Activated naive CD4-positive, alpha-beta T cell treated with anti-CD3 and anti-CD28 coated beads, Interleukin-2, amount 50 U/mL, for 72 hours (primary cell): ENCODE data around the gene NEDD4L. TPM values are rescaled to one million over a fixed set of nuclear protein-coding genes. Genes with fewer than 3 reads are reported as not detected.

Experiments
- ATAC-seq, 2 donors: fragments of 150-1000 bp; cut with Tn5 transposase; 2 replicates each; pipeline ENCODE4 v1.10.0; 2021; ENCODE audit warnings: mild to moderate bottlenecking in 2 of 2, moderate library complexity in 2 of 2
- DNase-seq, 2 donors: peaks; one replicate each; pipeline ENCODE4 v3.0.0; 2021 to 2022; ENCODE audit warnings: low spot score in 2 of 2
- H3K27ac Mint-ChIP-seq, 2 donors: one replicate each; pipeline ENCODE4 v1.8.0; 2022; ENCODE audit warnings: mild to moderate bottlenecking in 2 of 2, mixed read lengths in 2 of 2
- H3K36me3 Mint-ChIP-seq, 2 donors: one replicate each; pipeline ENCODE4 v1.8.0; 2022; ENCODE audit warnings: mixed read lengths in 2 of 2
- H3K9me3 Mint-ChIP-seq, 2 donors: one replicate each; pipeline ENCODE4 v1.8.0; 2022; ENCODE audit warnings: mixed read lengths in 2 of 2
- total RNA-seq, 2 donors: library from RNA; stranded (reverse); gene quantifications; one replicate each; pipeline ENCODE4 v1.2.3, GENCODE V29; 2022

Gene NEDD4L
- total RNA-seq, 2 donors from 2014 or later, result 1.7 to 8.3 TPM

GRCh38 chr18:58297198-58297597 is 253.2 kb downstream of the NEDD4L start:
- peak; percentile 90 to 93 for ATAC-seq
- no peak overlapping the region for H3K27ac Mint-ChIP-seq

GRCh38 chr18:58298251-58299134 is 254.5 kb downstream of the NEDD4L start:
- Mint-ChIP-seq H3K27ac (no peak overlapping the region), H3K9me3 (no peaks in the 10 kb centered on the region), H3K36me3 (no peaks in the 10 kb centered on the region)
- ATAC-seq (no peak), DNase-seq (no peak)

More at GRCh38 chr18:58297198-58297597, 253.2 kb downstream of the NEDD4L start:
- Mint-ChIP-seq H3K36me3 (no peaks in the 10 kb centered on the region), H3K9me3 (no peaks in the 10 kb centered on the region)
- no peak for DNase-seq

- DNase-seq (no peak), ATAC-seq (no peak)
- Mint-ChIP-seq H3K36me3 (no peaks in the 10 kb centered on the region), H3K27ac (no peak overlapping the region), H3K9me3 (no peaks in the 10 kb centered on the region)
These were observed 255.1 kb downstream of the NEDD4L start for GRCh38 chr18:58299135-58299473.

- no peak overlapping the region for H3K27ac Mint-ChIP-seq
- ATAC-seq (no peak), DNase-seq (no peak)
- H3K36me3 Mint-ChIP-seq, result peaks cover 0 to 8% of the 10 kb centered on the region in 2 donors
- no peaks in the 10 kb centered on the region for H3K9me3 Mint-ChIP-seq
These were observed 255.9 kb downstream of the NEDD4L start for GRCh38 chr18:58299936-58300335.

- H3K36me3 Mint-ChIP-seq, result peaks cover 3 to 16% of the 10 kb centered on the region in 2 donors
- DNase-seq (no peak), ATAC-seq (peak in 1 of 2 donors; percentile 61)
- H3K9me3 Mint-ChIP-seq, result peaks cover 2 to 3% of the 10 kb centered on the region in 2 donors
- H3K27ac Mint-ChIP-seq, result no peak overlapping the region
These were observed 256.8 kb downstream of the NEDD4L start for GRCh38 chr18:58300867-58301266.

- Mint-ChIP-seq H3K36me3 (peaks cover 5 to 25% of the 10 kb centered on the region in 2 donors), H3K9me3 (peaks cover 4 to 9% of the 10 kb centered on the region in 2 donors), H3K27ac (peak overlapping the region in 1 of 2 donors; percentile 45)
- no peak for DNase-seq
- ATAC-seq, result peak; percentile 50 to 65
These were observed 258.8 kb downstream of the NEDD4L start for GRCh38 chr18:58302811-58303210.

- Mint-ChIP-seq H3K27ac (peak overlapping the region; percentile 45 to 91), H3K36me3 (peaks cover 5 to 25% of the 10 kb centered on the region in 2 donors), H3K9me3 (peaks cover 4 to 9% of the 10 kb centered on the region in 2 donors)
- ATAC-seq (peak; percentile 86 to 92), DNase-seq (peak in 1 of 2 donors; percentile 39)
These were observed 259.3 kb downstream of the NEDD4L start for GRCh38 chr18:58303363-58303762.

GRCh38 chr18:58305792-58306191 is 261.8 kb downstream of the NEDD4L start:
- DNase-seq (no peak), ATAC-seq (no peak)
- no peak overlapping the region for H3K27ac Mint-ChIP-seq
- peaks cover 5 to 25% of the 10 kb centered on the region in 2 donors for H3K36me3 Mint-ChIP-seq
- peaks cover 4 to 9% of the 10 kb centered on the region in 2 donors for H3K9me3 Mint-ChIP-seq

- DNase-seq, result no peak
- no peak overlapping the region for H3K27ac Mint-ChIP-seq
- H3K9me3 Mint-ChIP-seq, result peaks cover 4 to 9% of the 10 kb centered on the region in 2 donors
- H3K36me3 Mint-ChIP-seq, result peaks cover 5 to 25% of the 10 kb centered on the region in 2 donors
- ATAC-seq, result no peak
These were observed 263.4 kb downstream of the NEDD4L start for GRCh38 chr18:58307441-58307840.

GRCh38 chr18:58308463-58308862 is 264.4 kb downstream of the NEDD4L start:
- H3K36me3 Mint-ChIP-seq, result peaks cover 5 to 25% of the 10 kb centered on the region in 2 donors
- ATAC-seq (no peak), DNase-seq (no peak)
- H3K9me3 Mint-ChIP-seq, result peaks cover 4 to 9% of the 10 kb centered on the region in 2 donors
- no peak overlapping the region for H3K27ac Mint-ChIP-seq

- DNase-seq (no peak), ATAC-seq (no peak)
- no peak overlapping the region for H3K27ac Mint-ChIP-seq
- H3K9me3 Mint-ChIP-seq, result peaks cover 4 to 9% of the 10 kb centered on the region in 2 donors
- peaks cover 5 to 25% of the 10 kb centered on the region in 2 donors for H3K36me3 Mint-ChIP-seq
These were observed 265.1 kb downstream of the NEDD4L start for GRCh38 chr18:58309099-58309498.

- peak in 1 of 2 donors; percentile 39 for ATAC-seq
These were observed 265.7 kb downstream of the NEDD4L start for GRCh38 chr18:58309610-58310239.

GRCh38 chr18:58310517-58310916 is 266.5 kb downstream of the NEDD4L start:
- Mint-ChIP-seq H3K36me3 (peaks cover 5 to 12% of the 10 kb centered on the region in 2 donors), H3K9me3 (peaks cover 4 to 9% of the 10 kb centered on the region in 2 donors), H3K27ac (no peak overlapping the region)
- DNase-seq, result peak in 1 of 2 donors; percentile 20
- ATAC-seq, result peak; percentile 75 to 80

More at GRCh38 chr18:58309610-58310239, 265.7 kb downstream of the NEDD4L start:
- DNase-seq, result no peak
- peaks cover 5 to 20% of the 10 kb centered on the region in 2 donors for H3K36me3 Mint-ChIP-seq
- peaks cover 4 to 9% of the 10 kb centered on the region in 2 donors for H3K9me3 Mint-ChIP-seq
- no peak overlapping the region for H3K27ac Mint-ChIP-seq

GRCh38 chr18:58311390-58311789 is 267.4 kb downstream of the NEDD4L start:
- DNase-seq (no peak), ATAC-seq (no peak)
- Mint-ChIP-seq H3K27ac (peak overlapping the region in 1 of 2 donors; percentile 56), H3K36me3 (peaks cover 0 to 4% of the 10 kb centered on the region in 2 donors), H3K9me3 (peaks cover 0 to 1% of the 10 kb centered on the region in 2 donors)

GRCh38 chr18:58313491-58314032 is 269.5 kb downstream of the NEDD4L start:
- DNase-seq (no peak), ATAC-seq (no peak)
- Mint-ChIP-seq H3K36me3 (no peaks in the 10 kb centered on the region), H3K27ac (no peak overlapping the region), H3K9me3 (no peaks in the 10 kb centered on the region)

GRCh38 chr18:58314284-58314683 is 270.3 kb downstream of the NEDD4L start:
- DNase-seq (no peak), ATAC-seq (no peak)
- H3K36me3 Mint-ChIP-seq, result no peaks in the 10 kb centered on the region
- H3K27ac Mint-ChIP-seq, result no peak overlapping the region
- H3K9me3 Mint-ChIP-seq, result no peaks in the 10 kb centered on the region

GRCh38 chr18:58315041-58315440 is 271.0 kb downstream of the NEDD4L start:
- ATAC-seq, result no peak
- H3K27ac Mint-ChIP-seq, result no peak overlapping the region
- no peaks in the 10 kb centered on the region for H3K36me3 Mint-ChIP-seq
- no peak for DNase-seq
- H3K9me3 Mint-ChIP-seq, result no peaks in the 10 kb centered on the region
